ENCODE measurements around the gene HDAC9. TPM values are rescaled to one million over a fixed set of nuclear protein-coding genes. Genes with fewer than 3 reads are reported as not detected.

HDAC9 gene
- total RNA-seq, 1 experiment from 2014 or later = 4.3 TPM

GRCh38 chr7:18799899-18800298 is 304.4 kb downstream of the HDAC9 start:
- H3K36me3 ChIP-seq (ENCODE audit: control insufficient read depth in 1 of 2, insufficient read depth in 2 of 2, low read length in 2 of 2) = no peaks in the 10 kb centered on the region
- CTCF ChIA-PET = no interaction called here
- H3K27me3 ChIP-seq (ENCODE audit: insufficient read depth, low read length) = no peaks in the 10 kb centered on the region
- H3K27ac ChIP-seq (ENCODE audit: low read depth, low read length) = no peak overlapping the region
- H3K4me1 ChIP-seq (ENCODE audit: control insufficient read depth in 1 of 2, insufficient read depth in 2 of 2, low read length in 2 of 2) = no peaks in the 10 kb centered on the region
- H3K9me3 ChIP-seq (ENCODE audit: control insufficient read depth in 1 of 2, insufficient read depth in 1 of 2, low read depth in 1 of 2, low read length in 2 of 2) = no peaks in the 10 kb centered on the region
- POLR2A ChIA-PET = no interaction called here
- H3K4me2 ChIP-seq (ENCODE audit: low read length) = no peak overlapping the region
- no peak overlapping the region for H2AFZ ChIP-seq (ENCODE audit: low read depth, low read length, poor library complexity, severe bottlenecking)
- no peak overlapping the region for H3K4me3 ChIP-seq (replicated peaks in 1 of 2; ENCODE audit: low read depth in 1 of 2, low read length in 2 of 2)
- H3K9ac ChIP-seq (ENCODE audit: low read length) = no peak overlapping the region
- intact Hi-C loops (cut with micrococcal nuclease) = no loop called here
- DNase-seq (ENCODE audit: low read depth, low spot score) = no peak
- H4K20me1 ChIP-seq (ENCODE audit: insufficient read depth) = no peaks in the 10 kb centered on the region
- no peaks in the 10 kb centered on the region for H3K79me2 ChIP-seq (ENCODE audit: insufficient read depth, low read length)
- TF ChIP-seq ZNF274 (IDR thresholded peaks at IDR 0.05; ENCODE audit: low read depth, low read length) = no peak
- BruUV-seq (replicated peaks) = no TSS peak
- RAD21 ChIA-PET (ENCODE audit: low non-redundant PET in 1 of 2, low total read pairs in 2 of 2, uncharacterized antibody in 2 of 2, unreplicated experiment in 2 of 2) = no interaction called here
- ATAC-seq = no peak
- no peaks in the 10 kb centered on the region for H3K9me2 ChIP-seq (ENCODE audit: insufficient read depth)

- ChIA-PET RAD21 (ENCODE audit: low non-redundant PET in 1 of 2, low total read pairs in 2 of 2, uncharacterized antibody in 2 of 2, unreplicated experiment in 2 of 2) (no interaction called here), POLR2A (no interaction called here), CTCF (no interaction called here)
- no peaks in the 10 kb centered on the region for H3K79me2 ChIP-seq (ENCODE audit: insufficient read depth, low read length)
- ATAC-seq (no peak), DNase-seq (ENCODE audit: low read depth, low spot score) (no peak)
- no peaks in the 10 kb centered on the region for H4K20me1 ChIP-seq (ENCODE audit: insufficient read depth)
- H3K27me3 ChIP-seq (ENCODE audit: insufficient read depth, low read length) = no peaks in the 10 kb centered on the region
- no peaks in the 10 kb centered on the region for H3K4me1 ChIP-seq (ENCODE audit: control insufficient read depth in 1 of 2, insufficient read depth in 2 of 2, low read length in 2 of 2)
- H3K9ac ChIP-seq (ENCODE audit: low read length) = no peak overlapping the region
- intact Hi-C loops (cut with micrococcal nuclease) = no loop called here
- H3K4me3 ChIP-seq (replicated peaks in 1 of 2; ENCODE audit: low read depth in 1 of 2, low read length in 2 of 2) = no peak overlapping the region
- H3K36me3 ChIP-seq (ENCODE audit: control insufficient read depth in 1 of 2, insufficient read depth in 2 of 2, low read length in 2 of 2) = no peaks in the 10 kb centered on the region
- no peak overlapping the region for H2AFZ ChIP-seq (ENCODE audit: low read depth, low read length, poor library complexity, severe bottlenecking)
- H3K9me3 ChIP-seq (ENCODE audit: control insufficient read depth in 1 of 2, insufficient read depth in 1 of 2, low read depth in 1 of 2, low read length in 2 of 2) = no peaks in the 10 kb centered on the region
- H3K4me2 ChIP-seq (ENCODE audit: low read length) = no peak overlapping the region
- no peak overlapping the region for H3K27ac ChIP-seq (ENCODE audit: low read depth, low read length)
- TF ChIP-seq ELF1 (IDR thresholded peaks at IDR 0.05; ENCODE audit: borderline replicate concordance, low read depth) = no peak
- no peak for TF ChIP-seq SIN3A (IDR thresholded peaks at IDR 0.05; ENCODE audit: low read depth)
- TF ChIP-seq YY1 (IDR thresholded peaks at IDR 0.05; ENCODE audit: extremely low read depth, insufficient replicate concordance, low read depth, low read length) = no peak
- TF ChIP-seq POLR2AphosphoS5 (IDR thresholded peaks at IDR 0.05; ENCODE audit: low read depth, low read length) = no peak
- no peak for TF ChIP-seq ZBTB33 (IDR thresholded peaks at IDR 0.05; ENCODE audit: extremely low read depth, insufficient replicate concordance, low read length)
- no peak for TF ChIP-seq JUND (IDR thresholded peaks at IDR 0.05)
- no peak for TF ChIP-seq SP1 (IDR thresholded peaks at IDR 0.05; ENCODE audit: low read depth)
- no peak for TF ChIP-seq ZFX (IDR thresholded peaks at IDR 0.05)
- H3K9me2 ChIP-seq (ENCODE audit: insufficient read depth) = no peaks in the 10 kb centered on the region
- no TSS peak for BruUV-seq (replicated peaks)
These were observed 308.4 kb downstream of the HDAC9 start for GRCh38 chr7:18803923-18804322.
